ENCODE data around the gene MGLL.

DNA sequence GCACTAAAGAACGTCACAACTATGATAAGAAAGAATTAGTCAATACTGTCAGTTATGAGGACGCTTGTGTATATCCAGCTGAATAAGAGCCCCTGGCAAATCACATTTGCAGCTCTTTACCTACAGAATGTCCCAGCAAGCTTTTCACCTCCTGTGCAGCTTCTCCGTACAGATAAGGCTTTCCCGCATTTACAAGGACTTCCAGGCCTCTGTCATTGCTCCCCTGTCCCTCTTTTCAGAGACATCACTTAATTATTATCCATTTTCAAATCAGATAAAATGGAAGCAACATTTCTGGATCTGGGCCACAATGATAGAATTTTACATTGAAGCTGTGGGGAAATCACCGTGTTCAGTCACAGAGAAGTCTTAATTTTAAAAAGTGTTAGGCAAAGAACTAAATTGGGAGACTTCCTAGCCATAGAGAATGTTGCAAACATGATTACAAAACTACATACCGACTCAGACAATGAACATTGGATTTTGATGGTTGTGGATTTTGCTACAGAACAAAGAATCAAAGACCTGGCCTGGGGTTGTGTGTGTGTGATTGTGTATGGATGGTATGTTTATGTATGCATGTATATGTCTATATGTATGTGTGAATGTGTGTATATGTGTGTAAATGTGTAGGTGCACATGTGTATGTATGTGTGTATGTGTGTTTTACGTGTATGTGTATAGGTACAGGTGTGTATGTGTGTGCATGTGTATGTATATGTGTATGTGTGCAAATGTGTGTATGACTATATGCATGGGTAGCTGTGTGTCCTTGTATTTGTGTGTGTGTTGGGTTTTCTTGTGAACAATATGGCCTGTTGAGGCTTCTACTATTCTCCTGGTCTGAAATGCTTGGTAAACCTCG lies 41.5 kb downstream of the MGLL start:
- TF ChIP-seq, protein P1, sequence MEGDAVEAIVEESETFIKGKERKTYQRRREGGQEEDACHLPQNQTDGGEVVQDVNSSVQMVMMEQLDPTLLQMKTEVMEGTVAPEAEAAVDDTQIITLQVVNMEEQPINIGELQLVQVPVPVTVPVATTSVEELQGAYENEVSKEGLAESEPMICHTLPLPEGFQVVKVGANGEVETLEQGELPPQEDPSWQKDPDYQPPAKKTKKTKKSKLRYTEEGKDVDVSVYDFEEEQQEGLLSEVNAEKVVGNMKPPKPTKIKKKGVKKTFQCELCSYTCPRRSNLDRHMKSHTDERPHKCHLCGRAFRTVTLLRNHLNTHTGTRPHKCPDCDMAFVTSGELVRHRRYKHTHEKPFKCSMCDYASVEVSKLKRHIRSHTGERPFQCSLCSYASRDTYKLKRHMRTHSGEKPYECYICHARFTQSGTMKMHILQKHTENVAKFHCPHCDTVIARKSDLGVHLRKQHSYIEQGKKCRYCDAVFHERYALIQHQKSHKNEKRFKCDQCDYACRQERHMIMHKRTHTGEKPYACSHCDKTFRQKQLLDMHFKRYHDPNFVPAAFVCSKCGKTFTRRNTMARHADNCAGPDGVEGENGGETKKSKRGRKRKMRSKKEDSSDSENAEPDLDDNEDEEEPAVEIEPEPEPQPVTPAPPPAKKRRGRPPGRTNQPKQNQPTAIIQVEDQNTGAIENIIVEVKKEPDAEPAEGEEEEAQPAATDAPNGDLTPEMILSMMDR (IDR thresholded peaks at IDR 0.05): no peak
- no peak for TF ChIP-seq EZH2 (IDR thresholded peaks at IDR 0.05; ENCODE audit: borderline replicate concordance, insufficient read depth, low read depth, low read length, poor library complexity, severe bottlenecking)
